Activated CD4-positive, alpha-beta T cell treated with anti-CD3 and anti-CD28 coated beads for 36 hours (primary cell): ENCODE results near the gene HSD11B1. TPM values are rescaled to one million over a fixed set of nuclear protein-coding genes. Genes with fewer than 3 reads are reported as not detected.

Experiments used
- ATAC-seq: fragments of 200-7000 bp; cut with Tn5 transposase; one replicate; pipeline ENCODE4 v1.10.0; 2021; ENCODE audit warnings: mild to moderate bottlenecking, moderate library complexity
- CTCF ChIA-PET: fragments of 350-600 bp; sonication (Branson Sonifier 250); formaldehyde crosslinking; loops from one replicate; lab custom pipeline; 2021; ENCODE audit warnings: antibody characterized with exemption; lab: Charles Lee
- POLR2A ChIA-PET: fragments of 350-600 bp; sonication (Branson Sonifier 250); formaldehyde crosslinking; loops from one replicate; lab custom pipeline; 2021; ENCODE audit warnings: antibody characterized with exemption, inconsistent platforms; lab: Charles Lee
- DNase-seq: peaks from one replicate; pipeline ENCODE4 v3.0.0-alpha.2; 2020
- H3K27ac Mint-ChIP-seq: one replicate; pipeline ENCODE4 v1.8.0; 2021; ENCODE audit warnings: mixed read lengths
- H3K27me3 Mint-ChIP-seq: one replicate; pipeline ENCODE4 v1.8.0; 2021; ENCODE audit warnings: mixed read lengths
- H3K36me3 Mint-ChIP-seq: one replicate; pipeline ENCODE4 v1.8.0; 2021; ENCODE audit warnings: low read depth, mixed read lengths
- H3K4me1 Mint-ChIP-seq: one replicate; pipeline ENCODE4 v1.8.0; 2021; ENCODE audit warnings: mixed read lengths
- H3K4me3 Mint-ChIP-seq: one replicate; pipeline ENCODE4 v1.8.0; 2021; ENCODE audit warnings: mild to moderate bottlenecking, moderate library complexity, mixed read lengths
- H3K9me3 Mint-ChIP-seq: one replicate; pipeline ENCODE4 v1.8.0; 2021; ENCODE audit warnings: low read depth, mixed read lengths
- intact Hi-C, 2 experiments: fragments of 100-400 bp; cut with DNase I in 1 of 2; cut with micrococcal nuclease in 1 of 2; formaldehyde crosslinking; loops; one replicate each; pipeline versions ENCODE4 v1.14.2 to v1.15.1; 2022 to 2024; cut with DNase I, micrococcal nuclease
- total RNA-seq, 2 experiments: library from RNA; stranded (reverse); gene quantifications; one replicate each; pipeline ENCODE4 v1.2.3, GENCODE V29; 2021

HSD11B1 gene
- total RNA-seq, 2 experiments from 2014 or later: 4.5 to 5.7 TPM

- H3K36me3 Mint-ChIP-seq: peaks cover 9% of the 10 kb centered on the region
- CTCF ChIA-PET: interaction anchor here (1.2 to 2.0 kb wide), 7 partner anchors 11 to 93 kb away, joined by 3 to 7 read pairs (median 4); partner anchors contain the start of gene LAMB3
These were observed 31.7 kb upstream of the HSD11B1 start for GRCh38 chr1:209672705-209673630.

GRCh38 chr1:209673631-209674417 lies 30.8 kb upstream of the HSD11B1 start:
- Mint-ChIP-seq H3K36me3 (peaks cover 9% of the 10 kb centered on the region), H3K4me1 (peaks cover 53% of the 10 kb centered on the region), H3K27ac (peak overlapping the region; percentile 84), H3K4me3 (peak overlapping the region; percentile 71), H3K9me3 (no peaks in the 10 kb centered on the region), H3K27me3 (peaks cover 36% of the 10 kb centered on the region)
- ATAC-seq: no peak
- CTCF ChIA-PET: interaction anchor here (1.0 to 2.1 kb wide), 9 partner anchors 7 to 92 kb away, joined by 3 to 9 read pairs (median 4); partner anchors contain the start of gene LAMB3
- POLR2A ChIA-PET: no interaction called here
- intact Hi-C loops: loop anchor here (1.0 to 2.0 kb wide), 6 partner anchors 15 to 659 kb away; partner anchors contain the start of gene UTP25 (in 1 of the 2)
- DNase-seq: no peak

More at GRCh38 chr1:209672705-209673630, 31.7 kb upstream of the HSD11B1 start:
- Mint-ChIP-seq H3K4me1 (peaks cover 53% of the 10 kb centered on the region), H3K4me3 (peak overlapping the region; percentile 13), H3K9me3 (no peaks in the 10 kb centered on the region), H3K27ac (peak overlapping the region; percentile 85), H3K27me3 (peaks cover 31% of the 10 kb centered on the region)
- intact Hi-C loops: loop anchor here (1.0 to 2.0 kb wide), 4 partner anchors 20 to 660 kb away; partner anchors contain the start of gene UTP25 (in 1 of the 2)
- POLR2A ChIA-PET: interaction anchor here (0.7 kb wide), 1 partner anchor 9 kb away, joined by 5 read pairs; no protein-coding TSS in a partner anchor
- ATAC-seq (peak; percentile 85), DNase-seq (peak; percentile 69)

- peak; percentile 70 for DNase-seq
- POLR2A ChIA-PET: no interaction called here
- Mint-ChIP-seq H3K27ac (peak within 1 kb of the TSS; percentile 84), H3K9me3 (no peaks in the 10 kb centered on the region), H3K36me3 (peaks cover 9% of the 10 kb centered on the region), H3K27me3 (peaks cover 38% of the 10 kb centered on the region), H3K4me3 (peak within 1 kb of the TSS; percentile 71), H3K4me1 (peaks cover 56% of the 10 kb centered on the region)
- intact Hi-C loops: loop anchor here (2.0 to 5.0 kb wide), 3 partner anchors 14 to 72 kb away; no protein-coding TSS in a partner anchor
- CTCF ChIA-PET: interaction anchor here (0.5 to 2.1 kb wide), 4 partner anchors 9 to 658 kb away, joined by 3 to 9 read pairs (median 4); no protein-coding TSS in a partner anchor
- ATAC-seq: peak; percentile 31
These were observed 29.6 kb upstream of the HSD11B1 start, which contains the start of gene G0S2 for GRCh38 chr1:209674957-209675564. G0S2 (plus strand) TSS chr1:209675412; CDS start chr1:209675685, 273 bp downstream.

- Mint-ChIP-seq H3K9me3 (no peaks in the 10 kb centered on the region), H3K27me3 (peaks cover 41% of the 10 kb centered on the region), H3K4me3 (peak overlapping the region; percentile 71), H3K4me1 (peaks cover 54% of the 10 kb centered on the region), H3K36me3 (peaks cover 9% of the 10 kb centered on the region), H3K27ac (peak overlapping the region; percentile 84)
- intact Hi-C loops: loop anchor here (2.0 to 5.0 kb wide), 3 partner anchors 13 to 72 kb away; no protein-coding TSS in a partner anchor
- POLR2A ChIA-PET: interaction anchor here (0.5 kb wide), 1 partner anchor 23 kb away, joined by 3 read pairs; no protein-coding TSS in a partner anchor
- no peak for ATAC-seq
- CTCF ChIA-PET: interaction anchor here (0.7 to 2.1 kb wide), 5 partner anchors 9 to 657 kb away, joined by 3 to 9 read pairs (median 4); no protein-coding TSS in a partner anchor
- DNase-seq: peak; percentile 27
These were observed 29.0 kb upstream of the HSD11B1 start for GRCh38 chr1:209675565-209676154.

GRCh38 chr1:209678981-209679539 lies 25.6 kb upstream of the HSD11B1 start:
- Mint-ChIP-seq H3K27ac (no peak overlapping the region), H3K4me1 (peaks cover 26% of the 10 kb centered on the region), H3K36me3 (peaks cover 9% of the 10 kb centered on the region), H3K9me3 (no peaks in the 10 kb centered on the region), H3K27me3 (peaks cover 40% of the 10 kb centered on the region), H3K4me3 (no peak overlapping the region)
- CTCF ChIA-PET: no interaction called here
- ATAC-seq: peak; percentile 58
- DNase-seq: no peak
- intact Hi-C loops: loop anchor here in 1 of 2 experiments (5.0 kb wide), 1 partner anchor 68 kb away; no protein-coding TSS in a partner anchor
- POLR2A ChIA-PET: interaction anchor here (0.6 kb wide), 1 partner anchor 17 kb away, joined by 5 read pairs; no protein-coding TSS in a partner anchor

GRCh38 chr1:209685821-209686220 lies 18.8 kb upstream of the HSD11B1 start:
- Mint-ChIP-seq H3K4me3 (peak overlapping the region; percentile 45), H3K27me3 (no peaks in the 10 kb centered on the region), H3K4me1 (peaks cover 44% of the 10 kb centered on the region), H3K27ac (peak overlapping the region; percentile 52), H3K36me3 (no peaks in the 10 kb centered on the region), H3K9me3 (no peaks in the 10 kb centered on the region)
- DNase-seq: peak; percentile 52
- POLR2A ChIA-PET: no interaction called here
- CTCF ChIA-PET: interaction anchor here (0.7 to 2.5 kb wide), 8 partner anchors 59 to 119 kb away, joined by 3 to 8 read pairs (median 3); partner anchors contain the start of gene TRAF3IP3
- peak; percentile 87 for ATAC-seq
- intact Hi-C loops: no loop called here

GRCh38 chr1:209686322-209686721 lies 18.3 kb upstream of the HSD11B1 start:
- Mint-ChIP-seq H3K36me3 (no peaks in the 10 kb centered on the region), H3K4me3 (peak overlapping the region; percentile 45), H3K4me1 (peaks cover 44% of the 10 kb centered on the region), H3K27ac (peak overlapping the region; percentile 39), H3K9me3 (no peaks in the 10 kb centered on the region), H3K27me3 (no peaks in the 10 kb centered on the region)
- DNase-seq: no peak
- ChIA-PET POLR2A (no interaction called here), CTCF (interaction anchor here (0.7 to 2.5 kb wide), 10 partner anchors 42 to 119 kb away, joined by 3 to 8 read pairs (median 4); partner anchors contain the start of gene TRAF3IP3)
- ATAC-seq: peak; percentile 36
- intact Hi-C loops: no loop called here

GRCh38 chr1:209688746-209689234 lies 15.9 kb upstream of the HSD11B1 start:
- Mint-ChIP-seq H3K9me3 (no peaks in the 10 kb centered on the region), H3K27ac (no peak overlapping the region), H3K36me3 (no peaks in the 10 kb centered on the region), H3K27me3 (no peaks in the 10 kb centered on the region), H3K4me1 (peaks cover 56% of the 10 kb centered on the region), H3K4me3 (no peak overlapping the region)
- ATAC-seq: no peak
- ChIA-PET CTCF (interaction anchor here (0.5 to 2.7 kb wide), 10 partner anchors 14 to 119 kb away, joined by 3 to 12 read pairs (median 4); no protein-coding TSS in a partner anchor), POLR2A (no interaction called here)
- DNase-seq: no peak
- intact Hi-C loops: loop anchor here in 1 of 2 experiments (2.0 kb wide), 1 partner anchor 14 kb away; the partner anchor contains the start of gene G0S2

- H3K4me1 Mint-ChIP-seq: peaks cover 57% of the 10 kb centered on the region
- H3K27ac Mint-ChIP-seq: no peak overlapping the region
- no peak for ATAC-seq
- no peaks in the 10 kb centered on the region for H3K9me3 Mint-ChIP-seq
- ChIA-PET CTCF (interaction anchor here (0.8 to 2.7 kb wide), 10 partner anchors 13 to 120 kb away, joined by 3 to 12 read pairs (median 3); no protein-coding TSS in a partner anchor), POLR2A (interaction anchor here (0.6 kb wide), 1 partner anchor 8 kb away, joined by 3 read pairs; no protein-coding TSS in a partner anchor)
- intact Hi-C loops: loop anchor here in 1 of 2 experiments (2.0 kb wide), 1 partner anchor 15 kb away; the partner anchor contains the start of gene G0S2
- DNase-seq: no peak
- H3K36me3 Mint-ChIP-seq: no peaks in the 10 kb centered on the region
- H3K4me3 Mint-ChIP-seq: no peak overlapping the region
- H3K27me3 Mint-ChIP-seq: no peaks in the 10 kb centered on the region
These were observed 15.2 kb upstream of the HSD11B1 start for GRCh38 chr1:209689477-209689876.
